ENCODE data around the gene PPP4R2. TPM values are rescaled to one million over a fixed set of nuclear protein-coding genes. Genes with fewer than 3 reads are reported as not detected.

PPP4R2 gene
- total RNA-seq, 1 donor from 2014 or later, result 49.1 TPM

DNA sequence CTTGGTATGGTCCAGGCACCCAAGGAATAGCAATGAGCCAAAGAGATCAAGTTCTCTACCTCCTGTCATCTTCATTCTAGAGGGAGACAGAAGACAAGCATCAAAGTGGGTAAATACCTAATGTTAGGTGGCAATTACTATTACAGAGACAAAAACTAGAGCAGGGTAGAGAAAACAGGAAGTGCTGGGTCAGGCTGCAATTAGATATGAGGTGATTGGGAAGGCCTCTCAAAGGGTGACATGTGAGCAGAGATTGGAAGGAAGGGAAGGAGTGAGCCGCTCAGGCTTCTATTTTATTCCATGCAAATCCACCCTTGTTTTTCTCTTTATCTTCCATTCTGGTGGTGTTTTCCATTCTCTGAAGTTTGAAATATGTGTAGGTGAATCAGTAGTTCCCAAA lies 102.3 kb downstream of the PPP4R2 start:
- no peaks in the 10 kb centered on the region for H3K27me3 ChIP-seq (ENCODE audit: control insufficient read depth in 3 of 3, insufficient read depth in 3 of 3, low read length in 3 of 3)
- H3K36me3 ChIP-seq (ENCODE audit: control insufficient read depth in 3 of 3, insufficient read depth in 3 of 3, low read length in 3 of 3), result no peaks in the 10 kb centered on the region
- H3K9ac ChIP-seq (ENCODE audit: low read depth in 1 of 3, low read length in 3 of 3), result no peak overlapping the region
- H3K27ac ChIP-seq (ENCODE audit: low read depth, low read length), result no peak overlapping the region
- no peaks in the 10 kb centered on the region for H3K9me3 ChIP-seq (ENCODE audit: control insufficient read depth in 3 of 3, low read length in 3 of 3)
- H3K4me1 ChIP-seq (ENCODE audit: control insufficient read depth in 3 of 3, insufficient read depth in 3 of 3, low read length in 3 of 3), result no peaks in the 10 kb centered on the region
- H3K4me3 ChIP-seq (ENCODE audit: low read length in 3 of 3), result no peak overlapping the region

DNA sequence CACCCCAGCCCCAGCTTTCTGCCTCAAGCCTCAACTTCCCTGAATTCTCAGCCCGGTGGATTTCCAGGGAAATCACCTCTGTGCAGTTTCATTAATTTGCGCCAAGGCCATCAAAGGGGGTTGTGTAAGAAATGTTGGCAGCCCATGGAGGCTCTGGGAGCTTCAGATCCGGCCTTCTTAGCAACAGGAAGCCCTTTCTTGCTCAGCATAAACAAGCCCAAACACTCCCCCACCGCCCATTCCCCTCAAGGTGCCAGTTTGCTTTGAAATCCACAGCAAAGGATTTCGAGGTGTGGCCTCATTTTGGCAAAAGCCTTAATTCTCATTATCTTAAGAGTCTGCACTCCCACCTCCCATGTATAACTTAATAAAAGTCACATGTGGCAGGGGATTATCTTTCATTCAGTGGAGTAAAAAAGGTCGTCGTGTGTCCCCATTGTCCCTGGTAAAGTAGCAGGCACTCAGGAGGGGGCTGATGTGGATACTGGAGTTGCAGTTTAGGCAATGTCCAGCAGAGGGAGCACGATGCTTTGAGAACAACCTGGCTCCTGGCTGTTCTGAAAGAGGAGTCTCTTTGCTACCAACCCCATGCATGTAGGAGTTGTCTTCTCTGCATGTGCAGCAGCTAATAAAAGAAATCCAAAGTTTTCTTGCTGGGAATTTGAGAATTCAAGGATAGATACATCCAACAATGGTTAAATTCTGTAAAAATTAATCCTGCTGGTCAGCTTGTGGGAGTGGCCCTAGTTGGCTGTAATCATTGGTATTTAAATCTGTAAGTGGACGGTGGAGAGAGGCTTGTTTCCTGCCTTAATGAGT lies 104.3 kb downstream of the PPP4R2 start:
- Histone ChIP-seq H3K27me3 (ENCODE audit: control insufficient read depth in 3 of 3, insufficient read depth in 3 of 3, low read length in 3 of 3) (no peaks in the 10 kb centered on the region), H3K9ac (ENCODE audit: low read depth in 1 of 3, low read length in 3 of 3) (no peak overlapping the region), H3K4me3 (ENCODE audit: low read length in 3 of 3) (no peak overlapping the region), H3K9me3 (ENCODE audit: control insufficient read depth in 3 of 3, low read length in 3 of 3) (no peaks in the 10 kb centered on the region), H3K27ac (ENCODE audit: low read depth, low read length) (no peak overlapping the region), H3K4me1 (ENCODE audit: control insufficient read depth in 3 of 3, insufficient read depth in 3 of 3, low read length in 3 of 3) (no peaks in the 10 kb centered on the region), H3K36me3 (ENCODE audit: control insufficient read depth in 3 of 3, insufficient read depth in 3 of 3, low read length in 3 of 3) (no peaks in the 10 kb centered on the region)

DNA sequence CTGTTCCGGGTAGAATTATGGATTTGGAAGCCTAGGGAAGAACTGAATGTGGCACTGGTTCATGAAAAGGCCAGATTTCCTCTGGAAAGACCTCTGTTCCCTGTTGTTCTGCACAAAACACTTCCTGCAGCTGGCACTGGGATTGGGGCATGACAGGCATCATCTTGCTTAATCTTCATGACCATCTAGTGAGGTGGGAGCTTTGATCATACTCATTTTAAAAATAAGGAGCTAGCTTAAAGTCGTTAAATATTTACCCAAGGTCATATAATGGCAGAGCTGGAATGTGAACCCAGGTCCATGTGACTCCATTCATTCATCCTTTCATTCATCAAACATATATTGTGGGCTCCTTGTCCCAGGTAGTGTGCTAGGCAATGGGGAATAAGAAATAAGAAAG lies 105.3 kb downstream of the PPP4R2 start:
- Histone ChIP-seq H3K27ac (ENCODE audit: low read depth, low read length) (no peak overlapping the region), H3K9me3 (ENCODE audit: control insufficient read depth in 3 of 3, low read length in 3 of 3) (no peaks in the 10 kb centered on the region), H3K36me3 (ENCODE audit: control insufficient read depth in 3 of 3, insufficient read depth in 3 of 3, low read length in 3 of 3) (no peaks in the 10 kb centered on the region), H3K4me3 (ENCODE audit: low read length in 3 of 3) (no peak overlapping the region), H3K9ac (ENCODE audit: low read depth in 1 of 3, low read length in 3 of 3) (no peak overlapping the region), H3K4me1 (ENCODE audit: control insufficient read depth in 3 of 3, insufficient read depth in 3 of 3, low read length in 3 of 3) (no peaks in the 10 kb centered on the region), H3K27me3 (ENCODE audit: control insufficient read depth in 3 of 3, insufficient read depth in 3 of 3, low read length in 3 of 3) (no peaks in the 10 kb centered on the region)

DNA sequence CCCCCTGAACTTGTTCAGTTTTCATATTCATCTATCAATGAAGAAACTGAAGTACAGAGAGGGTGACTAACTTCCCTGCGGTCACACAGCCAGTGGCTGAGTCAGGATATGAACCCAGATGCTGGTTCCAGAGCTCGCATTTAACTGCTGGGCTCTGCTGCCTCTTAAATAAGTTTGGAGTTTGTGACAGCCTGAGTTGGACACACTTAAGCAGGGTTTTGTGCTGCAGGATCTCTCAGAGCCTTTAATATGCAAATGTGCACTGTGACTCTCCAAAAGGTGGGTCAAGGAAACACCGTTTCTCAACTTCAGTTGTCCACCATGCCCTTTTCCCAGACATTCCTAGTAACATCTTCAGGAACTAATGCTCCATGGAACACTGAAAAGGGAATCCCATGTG lies 110.6 kb downstream of the PPP4R2 start:
- Histone ChIP-seq H3K4me1 (ENCODE audit: control insufficient read depth in 3 of 3, insufficient read depth in 3 of 3, low read length in 3 of 3) (no peaks in the 10 kb centered on the region), H3K9me3 (ENCODE audit: control insufficient read depth in 3 of 3, low read length in 3 of 3) (no peaks in the 10 kb centered on the region), H3K27me3 (ENCODE audit: control insufficient read depth in 3 of 3, insufficient read depth in 3 of 3, low read length in 3 of 3) (no peaks in the 10 kb centered on the region), H3K9ac (ENCODE audit: low read depth in 1 of 3, low read length in 3 of 3) (no peak overlapping the region), H3K27ac (ENCODE audit: low read depth, low read length) (no peak overlapping the region), H3K36me3 (ENCODE audit: control insufficient read depth in 3 of 3, insufficient read depth in 3 of 3, low read length in 3 of 3) (no peaks in the 10 kb centered on the region), H3K4me3 (ENCODE audit: low read length in 3 of 3) (no peak overlapping the region)

DNA sequence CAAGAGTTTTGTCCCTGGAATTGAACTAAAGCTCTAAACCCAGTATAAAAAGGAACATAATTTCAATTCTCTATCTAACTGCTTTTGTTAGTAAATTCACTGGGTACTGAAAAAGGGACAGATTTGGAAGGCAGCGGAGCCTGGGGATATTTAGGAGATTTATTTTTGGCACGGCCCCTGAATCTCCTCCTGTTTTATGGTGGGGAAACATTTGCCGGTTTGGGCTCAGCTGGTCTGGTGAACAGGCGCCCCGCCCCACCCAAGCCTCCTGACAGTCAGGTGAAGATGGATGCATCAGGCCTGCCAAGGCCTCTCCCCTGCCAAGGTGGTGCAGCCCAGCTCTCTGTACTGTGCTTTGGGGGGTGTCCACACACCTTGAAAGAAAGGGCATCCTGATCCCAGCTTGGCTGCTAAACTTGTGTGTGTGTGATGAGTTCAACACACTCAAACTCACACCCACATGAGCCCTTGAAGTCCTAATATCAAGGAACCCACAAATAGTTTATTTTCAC lies 111.1 kb downstream of the PPP4R2 start:
- Histone ChIP-seq H3K36me3 (ENCODE audit: control insufficient read depth in 3 of 3, insufficient read depth in 3 of 3, low read length in 3 of 3) (no peaks in the 10 kb centered on the region), H3K9ac (ENCODE audit: low read depth in 1 of 3, low read length in 3 of 3) (no peak overlapping the region), H3K9me3 (ENCODE audit: control insufficient read depth in 3 of 3, low read length in 3 of 3) (no peaks in the 10 kb centered on the region)

DNA sequence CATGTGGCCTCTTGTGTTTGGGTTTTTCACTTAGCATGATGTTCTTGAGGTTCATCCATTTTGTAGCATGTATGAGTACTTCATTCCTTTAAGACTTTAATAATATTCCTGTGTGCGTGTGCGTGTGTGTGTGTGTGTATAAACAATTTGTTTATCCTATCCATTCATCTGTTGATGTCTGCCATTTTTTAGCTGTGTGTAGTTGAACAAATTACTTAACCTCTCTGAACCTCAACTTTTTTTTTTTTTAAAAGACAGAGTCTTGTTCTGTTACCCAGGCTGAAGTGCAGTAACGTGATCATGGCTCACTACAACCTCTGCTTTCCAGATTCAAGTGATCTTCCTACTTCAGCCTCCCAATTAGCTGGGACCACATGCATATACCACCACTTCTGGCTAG lies 112.1 kb downstream of the PPP4R2 start:
- H3K9me3 ChIP-seq (ENCODE audit: control insufficient read depth in 3 of 3, low read length in 3 of 3), result no peaks in the 10 kb centered on the region

More for the DNA sequence above, 111.1 kb downstream of the PPP4R2 start:
- Histone ChIP-seq H3K4me3 (ENCODE audit: low read length in 3 of 3) (no peak overlapping the region), H3K27me3 (ENCODE audit: control insufficient read depth in 3 of 3, insufficient read depth in 3 of 3, low read length in 3 of 3) (no peaks in the 10 kb centered on the region), H3K27ac (ENCODE audit: low read depth, low read length) (no peak overlapping the region), H3K4me1 (ENCODE audit: control insufficient read depth in 3 of 3, insufficient read depth in 3 of 3, low read length in 3 of 3) (no peaks in the 10 kb centered on the region)

DNA sequence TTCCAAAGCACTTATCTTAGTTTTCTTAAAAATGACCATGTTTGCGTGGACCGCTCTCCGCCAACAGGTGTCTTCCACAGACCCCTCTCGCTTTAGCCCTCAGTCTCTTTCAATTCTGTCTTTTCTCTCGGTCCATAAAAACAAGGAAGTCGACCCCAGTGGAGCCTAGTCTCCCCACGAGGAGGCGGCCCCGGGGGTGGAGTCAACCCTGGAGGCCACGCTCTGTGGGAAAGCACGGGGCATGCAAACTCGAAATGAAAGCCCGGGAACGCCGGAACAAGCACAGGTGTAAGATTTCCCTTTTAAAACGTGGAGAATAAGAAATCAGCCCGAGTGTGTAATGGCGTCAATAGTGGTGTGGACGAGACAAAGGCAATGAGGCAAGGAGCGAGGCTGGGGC lies 113.9 kb downstream of the PPP4R2 start:
- Histone ChIP-seq H3K4me3 (ENCODE audit: low read length in 3 of 3) (no peak overlapping the region), H3K4me1 (ENCODE audit: control insufficient read depth in 3 of 3, insufficient read depth in 3 of 3, low read length in 3 of 3) (no peaks in the 10 kb centered on the region), H3K36me3 (ENCODE audit: control insufficient read depth in 3 of 3, insufficient read depth in 3 of 3, low read length in 3 of 3) (no peaks in the 10 kb centered on the region), H3K9me3 (ENCODE audit: control insufficient read depth in 3 of 3, low read length in 3 of 3) (no peaks in the 10 kb centered on the region), H3K27me3 (ENCODE audit: control insufficient read depth in 3 of 3, insufficient read depth in 3 of 3, low read length in 3 of 3) (no peaks in the 10 kb centered on the region), H3K27ac (ENCODE audit: low read depth, low read length) (no peak overlapping the region), H3K9ac (ENCODE audit: low read depth in 1 of 3, low read length in 3 of 3) (no peak overlapping the region)

More for the DNA sequence above, 112.1 kb downstream of the PPP4R2 start:
- Histone ChIP-seq H3K27me3 (ENCODE audit: control insufficient read depth in 3 of 3, insufficient read depth in 3 of 3, low read length in 3 of 3) (no peaks in the 10 kb centered on the region), H3K36me3 (ENCODE audit: control insufficient read depth in 3 of 3, insufficient read depth in 3 of 3, low read length in 3 of 3) (no peaks in the 10 kb centered on the region), H3K4me1 (ENCODE audit: control insufficient read depth in 3 of 3, insufficient read depth in 3 of 3, low read length in 3 of 3) (no peaks in the 10 kb centered on the region), H3K9ac (ENCODE audit: low read depth in 1 of 3, low read length in 3 of 3) (no peak overlapping the region), H3K27ac (ENCODE audit: low read depth, low read length) (no peak overlapping the region), H3K4me3 (ENCODE audit: low read length in 3 of 3) (no peak overlapping the region)

DNA sequence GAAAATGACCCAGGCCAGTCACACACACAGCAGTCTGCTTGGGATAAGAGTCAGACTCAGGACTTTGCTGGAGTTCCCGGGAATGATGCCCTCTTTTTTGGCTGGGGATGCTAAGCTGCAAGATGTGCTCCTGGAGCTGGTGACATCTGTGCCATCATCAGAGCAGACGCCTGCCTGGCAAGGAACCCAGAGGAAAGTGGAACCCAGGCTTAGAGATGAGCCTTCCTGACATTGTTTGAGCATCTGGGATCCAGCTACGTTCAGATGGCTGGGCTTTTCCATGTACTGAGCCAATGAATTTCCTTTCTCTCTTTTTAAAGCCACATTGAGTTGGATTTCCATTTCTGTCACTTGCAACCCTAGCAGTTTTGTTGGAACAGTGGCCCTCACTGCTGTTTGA lies 118.1 kb downstream of the PPP4R2 start:
- H3K9me3 ChIP-seq (ENCODE audit: control insufficient read depth in 3 of 3, low read length in 3 of 3), result no peaks in the 10 kb centered on the region
- no peak overlapping the region for H3K4me3 ChIP-seq (ENCODE audit: low read length in 3 of 3)
- H3K27me3 ChIP-seq (ENCODE audit: control insufficient read depth in 3 of 3, insufficient read depth in 3 of 3, low read length in 3 of 3), result no peaks in the 10 kb centered on the region
- H3K4me1 ChIP-seq (ENCODE audit: control insufficient read depth in 3 of 3, insufficient read depth in 3 of 3, low read length in 3 of 3), result no peaks in the 10 kb centered on the region
- no peaks in the 10 kb centered on the region for H3K36me3 ChIP-seq (ENCODE audit: control insufficient read depth in 3 of 3, insufficient read depth in 3 of 3, low read length in 3 of 3)
- H3K27ac ChIP-seq (ENCODE audit: low read depth, low read length), result no peak overlapping the region
- H3K9ac ChIP-seq (ENCODE audit: low read depth in 1 of 3, low read length in 3 of 3), result no peak overlapping the region

DNA sequence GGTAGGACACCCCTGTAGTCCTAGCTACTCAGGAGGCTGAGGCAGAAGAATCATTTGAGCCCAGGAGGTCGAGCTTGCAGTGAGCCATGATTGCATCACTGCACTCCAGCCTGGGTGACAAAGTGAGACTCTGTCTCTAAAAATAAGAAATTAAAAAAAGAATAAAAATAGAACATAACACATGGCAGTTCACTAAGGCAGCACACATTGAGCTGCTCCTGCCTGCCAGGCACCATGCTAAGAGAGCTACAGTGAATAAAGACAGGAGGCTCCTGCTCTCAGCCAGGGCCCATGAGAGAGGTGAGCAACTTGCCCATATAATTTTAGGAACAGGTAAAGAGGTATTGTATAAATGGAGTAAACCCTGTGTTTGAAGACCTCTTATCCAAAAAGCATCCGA lies 119.2 kb downstream of the PPP4R2 start:
- Histone ChIP-seq H3K9ac (ENCODE audit: low read depth in 1 of 3, low read length in 3 of 3) (no peak overlapping the region), H3K27ac (ENCODE audit: low read depth, low read length) (no peak overlapping the region), H3K4me3 (ENCODE audit: low read length in 3 of 3) (no peak overlapping the region), H3K9me3 (ENCODE audit: control insufficient read depth in 3 of 3, low read length in 3 of 3) (no peaks in the 10 kb centered on the region), H3K4me1 (ENCODE audit: control insufficient read depth in 3 of 3, insufficient read depth in 3 of 3, low read length in 3 of 3) (no peaks in the 10 kb centered on the region), H3K27me3 (ENCODE audit: control insufficient read depth in 3 of 3, insufficient read depth in 3 of 3, low read length in 3 of 3) (no peaks in the 10 kb centered on the region), H3K36me3 (ENCODE audit: control insufficient read depth in 3 of 3, insufficient read depth in 3 of 3, low read length in 3 of 3) (no peaks in the 10 kb centered on the region)

Data from skeletal muscle tissue (tissue), 4 donors.